Hematopoietic multipotent progenitor cell treated with erythropoietin and hydrocortisone succinate and interleukin-3 and kit ligand, for 17 days (in vitro differentiated cells): ENCODE data around the gene STK33.

ENCODE experiments used
- DNase-seq: peaks from one replicate; pipeline ENCODE4 v3.0.0-alpha.2; 2015; ENCODE audit warnings: low spot score

Gene STK33

DNA sequence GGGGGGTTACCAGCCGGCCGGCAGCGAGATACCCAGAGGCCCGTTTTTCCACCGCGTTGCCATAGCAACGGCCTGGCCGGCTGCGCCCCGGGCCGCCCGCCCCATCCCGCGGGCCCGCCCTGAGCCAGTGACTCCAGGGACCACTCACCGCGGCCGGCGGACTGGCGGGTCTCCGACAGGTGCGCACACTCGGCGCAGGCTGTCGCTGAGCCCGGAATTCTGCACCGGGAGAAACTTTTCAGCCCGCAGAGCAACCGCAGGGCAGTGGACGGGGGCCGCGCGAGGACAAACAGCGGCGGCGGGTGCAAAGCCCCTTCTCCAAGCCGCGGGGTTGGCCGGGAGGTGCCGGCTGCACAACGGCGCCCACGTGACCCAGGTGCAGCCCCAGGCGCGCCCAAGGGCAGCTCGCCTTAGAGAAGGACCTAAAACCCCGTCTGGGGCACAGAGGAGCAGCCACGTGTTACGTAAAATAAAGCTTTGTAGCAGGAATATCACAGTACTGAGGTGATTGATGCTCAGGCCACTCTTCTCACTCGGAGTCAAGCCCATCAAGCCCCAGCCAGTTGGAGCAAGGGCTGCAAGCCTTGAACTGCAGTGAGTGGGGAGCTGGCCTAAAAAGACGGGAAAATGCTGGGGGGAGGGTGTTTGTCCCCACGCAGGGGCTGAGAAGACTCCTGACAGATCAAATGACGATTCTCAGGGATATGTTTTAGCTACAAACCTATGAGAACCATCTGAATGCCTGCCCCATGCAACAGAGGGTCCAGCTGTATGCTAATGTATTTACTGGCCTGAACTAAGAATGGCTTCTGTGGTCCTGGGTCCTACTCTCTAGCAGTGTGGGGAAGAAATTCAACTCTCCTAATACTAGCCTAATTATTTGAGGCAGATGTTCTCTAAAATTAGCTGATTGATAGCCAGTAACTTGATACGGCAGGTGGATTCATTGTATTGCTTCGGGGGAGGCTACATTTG is at the start of gene STK33:
TSS of gene STK33 (minus strand) at position 294 of the 975 bp plus-strand sequence. CDS start 119,323 bp downstream, outside the sequence.
- no peak for DNase-seq

DNA sequence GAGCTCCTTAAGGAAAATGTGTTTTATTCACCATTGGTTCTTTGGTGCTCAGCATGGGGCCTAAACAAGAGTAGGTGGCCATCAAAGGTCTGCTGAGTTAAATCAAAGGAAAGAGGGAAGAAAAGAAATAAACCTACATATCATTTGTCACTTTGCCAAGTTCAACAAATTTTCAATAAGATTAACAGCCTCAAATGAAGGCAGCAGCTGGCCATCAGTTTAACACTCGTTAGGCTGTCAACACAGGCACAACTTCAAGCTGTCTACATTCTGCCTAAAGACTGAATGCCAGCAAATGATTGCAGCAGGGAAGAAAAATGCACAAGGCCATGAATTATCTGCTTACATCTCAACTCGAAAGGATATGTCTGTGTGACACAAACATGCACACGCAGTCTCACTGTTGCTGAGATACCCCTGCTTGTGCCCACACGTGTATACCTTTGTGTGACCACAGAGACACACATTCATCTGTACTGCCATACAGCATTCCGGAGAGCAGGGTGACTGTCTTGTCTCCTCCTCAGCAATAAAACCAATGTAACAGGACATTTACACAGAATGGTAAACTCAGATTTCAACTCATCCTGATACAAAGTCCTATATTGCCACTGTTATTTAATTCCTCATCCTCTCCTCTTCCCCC is 48.3 kb upstream of the STK33 start:
- DNase-seq = no peak

DNA sequence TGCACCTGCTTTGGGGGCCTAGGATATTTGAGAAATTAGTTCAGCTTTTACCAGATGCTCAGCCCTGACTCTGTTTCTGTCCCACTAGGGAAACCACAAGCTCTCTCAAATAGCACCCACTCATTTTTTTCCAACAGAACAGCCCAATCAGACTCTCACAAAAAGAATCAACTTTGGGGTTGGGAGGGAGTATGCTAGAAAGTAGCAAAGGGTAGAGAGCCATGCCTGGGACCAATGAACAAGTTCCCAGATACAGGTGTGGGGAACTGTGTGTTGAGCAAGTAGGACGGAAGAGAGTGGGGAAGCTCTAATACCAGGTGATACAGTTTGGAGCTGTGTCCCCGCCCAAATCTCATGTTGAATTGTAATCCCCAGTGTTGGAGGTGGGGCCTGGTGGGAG is 47.3 kb upstream of the STK33 start:
- DNase-seq = no peak

DNA sequence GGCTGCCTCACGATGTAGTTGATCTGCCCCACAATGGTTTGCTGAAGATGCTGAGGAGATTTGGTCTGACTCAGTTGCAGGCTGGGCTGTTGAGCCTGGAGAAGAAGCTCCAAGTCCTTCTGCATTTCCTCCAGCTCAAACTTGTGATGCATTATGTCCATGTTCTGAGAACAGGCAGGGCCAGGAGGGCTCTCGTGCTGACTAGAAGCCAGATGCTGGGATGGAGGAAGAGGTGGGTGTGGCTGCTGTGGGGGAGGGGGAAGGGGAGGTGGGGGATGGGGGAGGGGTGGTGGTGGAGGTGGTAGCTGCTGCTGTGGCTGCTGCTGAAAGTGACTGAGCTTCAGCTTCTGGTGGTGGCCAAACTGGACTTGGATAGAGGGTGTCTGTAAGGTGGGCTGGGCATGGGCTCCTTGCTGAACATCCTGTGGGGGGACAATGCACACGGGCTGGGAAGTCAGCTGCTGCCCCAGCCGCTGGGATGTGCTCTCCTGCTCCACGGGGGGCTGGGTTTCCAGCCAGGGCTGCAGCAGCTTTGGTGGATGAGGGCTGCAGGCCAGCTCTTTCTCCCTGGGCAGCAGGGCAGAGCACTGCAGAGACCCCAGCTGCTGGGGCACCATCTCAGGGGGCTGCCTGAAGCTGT is 46.4 kb upstream of the STK33 start:
- DNase-seq = no peak

DNA sequence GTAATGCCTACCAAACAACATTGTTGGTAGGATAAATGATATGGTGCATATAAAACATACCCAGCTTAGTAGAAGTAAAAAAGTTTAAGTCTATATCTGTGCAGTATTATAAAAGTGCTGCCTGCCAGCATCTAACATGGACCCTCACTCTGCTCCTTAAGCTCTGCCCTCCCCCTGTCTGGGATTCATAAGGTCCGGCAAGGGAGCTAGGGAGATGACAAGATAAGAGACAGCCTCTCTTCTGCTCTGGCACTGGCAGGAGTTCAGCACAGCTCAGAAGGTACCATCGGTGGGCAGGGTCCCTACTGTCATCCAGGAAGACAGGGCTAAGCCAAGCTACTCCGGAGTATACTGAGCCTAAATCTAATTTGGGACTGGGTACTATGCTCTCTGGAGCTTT is 45.6 kb upstream of the STK33 start:
- no peak for DNase-seq

DNA sequence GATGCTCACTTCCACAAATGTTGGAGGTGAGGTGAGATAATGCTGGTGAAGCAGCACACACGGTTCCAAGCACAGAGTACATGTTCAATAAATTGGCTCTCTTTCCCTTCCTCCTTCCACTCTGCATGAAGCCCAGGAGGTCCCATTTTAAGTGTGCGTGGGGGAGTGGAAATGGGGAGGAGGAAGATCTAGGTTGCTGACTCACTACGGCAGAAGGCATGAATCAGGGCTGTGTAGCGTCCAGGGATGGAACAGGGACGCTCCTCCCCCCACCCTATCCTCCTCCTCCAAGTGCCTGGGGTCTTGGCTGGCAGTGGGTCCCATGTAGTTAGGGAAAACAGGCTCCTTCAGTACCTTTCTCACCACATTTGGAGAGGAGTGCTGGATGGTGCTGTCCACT is 44.3 kb upstream of the STK33 start:
- no peak for DNase-seq

DNA sequence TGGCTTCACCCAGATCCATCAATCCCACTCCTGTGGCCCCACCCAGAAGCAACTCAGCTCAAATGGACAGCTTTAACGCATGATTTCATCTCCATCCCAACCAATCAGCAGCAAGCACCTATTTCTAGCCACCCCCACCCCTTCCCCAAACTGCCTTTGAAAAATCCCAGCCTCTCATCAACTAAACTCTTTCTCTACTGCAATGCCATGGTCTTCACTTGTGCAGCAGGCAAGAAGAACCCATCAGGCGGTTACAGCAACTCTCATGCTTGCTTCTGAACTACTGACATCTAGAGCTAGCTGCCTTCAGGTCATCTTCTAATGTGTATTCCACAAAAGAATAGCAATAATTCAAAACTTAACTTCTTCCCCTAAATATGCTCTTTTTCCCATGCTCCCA is 42.1 kb upstream of the STK33 start:
- DNase-seq = no peak

DNA sequence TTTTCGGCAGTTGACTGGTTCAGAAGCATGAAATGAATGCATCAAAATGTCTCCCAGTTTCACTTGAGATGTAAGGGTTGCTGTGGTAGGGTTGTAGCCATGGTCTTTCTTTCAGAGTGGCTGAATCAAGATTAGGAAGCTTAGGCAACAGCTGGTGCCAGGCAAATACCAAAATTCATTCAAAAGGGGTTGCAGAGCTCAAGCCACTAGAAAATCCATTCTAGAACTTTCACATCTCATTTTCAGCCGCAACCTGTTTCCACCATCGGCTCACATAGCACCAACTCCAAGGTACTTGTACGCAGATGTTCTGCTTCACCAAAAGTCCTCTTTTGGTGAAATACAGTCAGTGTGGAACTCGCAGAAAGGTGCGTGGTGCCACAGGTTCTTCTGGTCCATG is 40.5 kb upstream of the STK33 start:
- DNase-seq = no peak

DNA sequence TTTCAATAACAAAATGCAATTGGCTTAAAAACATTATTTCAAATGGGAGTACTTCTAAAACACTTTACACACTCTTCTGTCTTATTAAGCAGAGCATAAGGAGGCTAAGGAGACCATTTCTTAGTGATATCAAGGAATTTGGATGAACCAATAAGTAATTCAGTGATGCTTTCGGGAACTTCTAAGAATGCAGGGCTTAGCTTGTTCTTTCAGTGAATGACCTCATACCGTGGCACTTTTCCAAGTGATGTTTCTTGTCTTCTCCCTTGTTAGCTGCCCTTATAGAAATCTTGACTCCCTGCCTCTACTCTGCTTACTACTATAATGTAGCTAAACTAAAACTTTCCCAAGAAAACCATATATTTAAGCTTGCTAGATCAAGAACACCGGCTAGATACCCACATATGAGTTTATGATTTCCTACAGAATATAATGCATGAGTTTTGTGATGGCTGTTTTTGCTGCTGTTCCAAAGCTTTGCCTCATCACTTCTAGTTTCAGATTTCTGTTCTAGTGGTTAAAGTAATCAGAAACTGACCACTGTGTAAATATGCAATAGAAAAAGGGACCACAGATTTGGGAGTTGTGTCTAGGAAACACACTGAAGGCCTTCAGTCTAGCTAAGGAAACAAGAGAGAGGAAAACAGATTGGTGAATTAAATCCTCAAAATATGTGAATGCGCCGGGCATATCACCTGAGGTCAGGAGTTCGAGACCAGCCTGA is 37.5 kb upstream of the STK33 start:
- no peak for DNase-seq

DNA sequence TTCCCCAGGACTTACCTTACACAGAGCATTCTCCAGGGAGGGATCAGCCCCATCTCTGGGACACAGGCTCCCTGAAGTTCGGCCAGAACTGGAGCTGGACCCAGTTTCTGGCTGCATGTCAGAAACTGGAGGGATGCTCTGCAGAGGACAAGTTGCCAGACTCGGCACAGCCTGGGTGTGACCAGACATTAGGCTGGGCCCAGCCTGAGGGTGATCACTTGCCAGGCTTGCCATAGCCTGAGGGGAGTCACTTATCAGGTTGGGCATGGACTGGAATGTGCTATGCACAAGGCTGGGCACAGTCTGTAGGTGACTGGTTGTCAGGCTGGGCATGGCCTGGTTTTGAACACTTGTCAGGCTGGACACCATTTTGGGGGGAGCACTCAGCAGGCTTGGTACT is 30.7 kb upstream of the STK33 start:
- DNase-seq = no peak

DNA sequence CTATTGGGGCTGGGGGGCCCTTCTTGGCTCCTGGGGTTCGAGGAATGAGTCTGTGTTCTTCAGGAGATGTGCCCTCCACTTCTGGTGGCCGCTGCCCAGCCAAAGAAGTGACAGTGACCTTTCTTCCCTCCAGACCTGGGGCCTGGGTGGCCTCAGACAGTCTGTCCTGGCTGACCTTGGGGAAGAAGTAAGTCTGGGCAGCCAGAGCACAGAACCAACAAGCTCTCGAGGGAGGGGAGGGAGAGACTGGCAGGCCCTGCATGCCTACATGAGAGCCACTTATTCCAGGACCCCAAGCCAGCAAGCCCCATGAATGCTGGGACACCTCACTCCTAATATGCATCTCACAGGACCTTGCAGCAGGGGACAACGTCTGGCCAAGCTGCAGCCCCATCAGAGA is 27.1 kb upstream of the STK33 start:
- DNase-seq = no peak

DNA sequence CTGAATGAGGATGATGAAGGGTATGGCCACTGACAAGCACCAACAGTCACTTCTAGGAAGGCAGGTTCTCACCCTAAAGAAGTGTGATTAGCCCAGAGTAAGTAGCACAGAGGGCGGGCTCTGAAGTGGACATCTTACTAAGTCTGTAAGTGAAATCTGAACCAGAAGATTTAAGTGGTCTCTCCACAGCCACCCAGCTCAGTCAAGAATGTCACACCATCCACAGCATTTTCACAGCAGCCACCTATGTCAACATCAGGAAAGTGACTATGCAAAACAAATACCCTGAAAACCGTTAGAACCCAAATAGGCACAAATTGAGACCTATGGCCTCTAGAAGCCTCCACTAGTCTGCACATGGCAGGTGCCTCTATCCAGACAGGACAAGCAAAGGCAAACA is 23.0 kb upstream of the STK33 start:
- DNase-seq = no peak

DNA sequence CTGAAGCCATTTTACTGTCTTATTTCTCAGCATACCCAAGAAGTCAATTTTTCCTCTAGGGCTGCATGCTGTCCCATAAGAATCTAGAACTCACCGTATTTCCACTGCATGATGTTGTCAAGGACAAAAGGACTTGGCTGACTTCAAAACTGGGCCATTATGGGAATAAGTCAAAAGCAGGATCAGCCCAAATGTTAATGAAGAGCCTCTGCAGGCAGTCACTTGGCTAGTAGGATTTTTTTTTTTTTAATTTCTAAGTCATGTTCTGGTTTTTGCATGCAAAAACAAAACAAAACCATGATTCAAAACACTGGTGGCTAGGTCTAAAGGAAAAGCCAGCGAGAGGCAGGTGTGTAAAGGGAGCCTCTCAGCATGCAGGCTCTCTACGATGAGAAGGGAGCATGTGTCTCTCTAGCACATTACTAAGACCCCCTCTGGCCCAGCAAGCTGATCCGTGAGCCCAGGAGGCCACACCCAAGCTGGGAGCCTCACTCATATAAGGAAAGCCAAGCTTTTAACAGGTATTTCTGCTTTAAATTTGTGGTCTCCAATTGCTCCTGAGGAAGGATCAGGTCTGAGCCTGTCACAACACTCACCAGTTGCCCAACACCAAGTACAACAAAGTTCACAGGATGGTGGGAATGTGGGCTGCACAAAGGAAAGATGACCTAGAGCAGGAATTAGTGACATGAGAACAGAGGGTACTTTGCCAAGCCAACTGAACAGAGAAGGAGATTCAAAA is 21.4 kb upstream of the STK33 start:
- no peak for DNase-seq

DNA sequence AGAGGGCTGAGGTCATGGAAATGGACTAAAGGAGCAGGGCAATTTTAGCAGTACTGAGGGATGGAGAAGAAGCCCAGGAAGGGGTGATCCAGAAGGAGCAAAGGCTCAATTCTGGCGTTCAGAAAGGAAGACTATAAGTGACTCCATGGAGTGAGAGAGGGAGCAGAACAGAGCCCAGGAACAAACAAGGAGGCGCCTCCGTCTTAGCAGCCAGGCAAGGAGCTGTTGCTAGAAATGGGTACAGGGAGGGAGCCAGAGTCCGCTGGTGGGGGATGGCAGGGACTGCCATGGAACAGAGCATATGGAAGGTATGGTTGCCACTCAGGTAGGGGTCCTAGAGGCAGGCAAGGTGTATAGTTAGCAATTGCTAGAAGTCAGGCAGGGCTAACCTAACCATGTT is 20.5 kb upstream of the STK33 start:
- DNase-seq = no peak

DNA sequence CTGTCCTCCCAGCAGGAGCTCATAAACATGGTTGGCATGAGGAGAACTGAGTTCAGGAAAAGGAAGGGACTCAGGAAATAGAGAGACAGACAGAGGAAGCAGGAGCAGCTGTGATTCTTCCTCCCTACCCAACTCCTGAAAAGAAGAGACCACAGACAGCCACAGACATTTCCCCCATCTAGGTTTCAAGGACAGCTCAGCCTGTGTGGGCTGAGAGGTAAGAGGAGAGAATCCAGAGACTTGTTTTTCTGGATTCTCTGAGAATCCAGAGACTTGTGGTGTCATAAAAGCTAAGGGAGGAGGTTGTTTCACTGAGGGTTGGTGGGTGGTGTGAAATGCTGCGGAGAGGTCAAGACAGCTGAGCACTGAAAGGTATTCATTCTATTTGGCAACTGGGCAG is 19.0 kb upstream of the STK33 start:
- no peak for DNase-seq

DNA sequence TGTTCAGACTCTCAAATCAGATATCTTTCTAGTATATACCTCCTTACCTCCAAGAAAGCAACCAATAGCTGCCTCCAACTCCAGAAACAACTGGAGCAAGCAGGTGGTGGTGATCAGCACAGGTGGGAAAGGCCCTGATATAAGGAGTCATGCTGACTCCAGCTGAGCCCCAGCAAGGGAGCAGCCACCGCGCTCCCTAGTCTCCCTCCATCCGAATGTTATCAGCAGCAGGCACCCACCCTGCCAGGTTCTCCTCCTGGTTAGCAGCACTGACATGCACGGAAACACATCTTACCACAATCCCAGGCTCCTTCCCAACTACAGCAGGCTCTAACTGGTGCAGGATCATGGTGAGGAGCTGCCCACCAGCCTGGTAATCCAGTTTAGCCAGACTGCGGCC is 18.5 kb upstream of the STK33 start:
- no peak for DNase-seq

DNA sequence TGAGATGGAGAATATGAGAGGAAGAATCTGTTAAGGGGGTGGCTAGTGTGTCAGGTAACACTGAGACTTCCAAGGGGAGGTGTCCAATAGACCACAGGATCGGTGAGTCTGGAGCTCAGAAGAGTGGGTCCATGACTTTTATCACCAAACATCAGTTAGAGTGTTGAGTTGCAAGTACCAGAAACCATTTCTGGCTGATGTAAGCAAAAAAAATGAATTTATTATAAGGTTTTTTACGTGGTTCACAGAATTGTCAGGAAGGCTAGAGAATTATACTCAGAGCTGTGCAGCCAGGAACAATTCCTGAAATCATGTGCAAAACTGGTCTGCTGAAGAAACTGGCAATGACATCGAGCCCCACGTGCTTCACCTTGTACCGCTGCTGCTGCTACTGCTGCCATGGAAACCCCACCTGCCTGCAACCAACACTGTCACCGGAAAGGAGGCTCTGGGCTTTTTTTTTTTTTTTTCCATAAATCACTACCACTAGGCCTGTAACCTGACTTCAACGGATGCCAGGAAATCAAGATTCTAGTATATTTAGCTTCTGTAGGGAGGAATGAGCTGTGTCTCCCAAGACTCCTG is 16.6 kb upstream of the STK33 start:
- DNase-seq = no peak

DNA sequence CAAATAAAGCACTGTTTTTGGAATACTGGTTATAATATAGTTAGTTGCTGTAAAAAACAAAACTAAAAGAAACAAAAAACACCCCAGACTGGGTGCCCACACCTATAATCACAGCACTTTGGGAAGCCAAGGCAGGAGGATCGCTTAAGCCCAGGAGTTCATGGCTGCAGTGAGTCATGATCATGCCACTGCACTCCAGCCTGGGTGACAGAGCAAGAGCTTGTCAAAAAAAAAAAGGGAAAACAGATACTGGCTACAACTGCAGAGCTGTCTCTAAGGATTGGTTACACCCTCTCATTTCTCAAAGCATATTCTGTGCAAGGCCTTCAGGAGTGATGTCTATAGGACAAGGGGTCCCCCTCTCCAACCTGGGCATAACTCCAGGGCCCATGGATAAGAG is 14.6 kb upstream of the STK33 start:
- DNase-seq = no peak

DNA sequence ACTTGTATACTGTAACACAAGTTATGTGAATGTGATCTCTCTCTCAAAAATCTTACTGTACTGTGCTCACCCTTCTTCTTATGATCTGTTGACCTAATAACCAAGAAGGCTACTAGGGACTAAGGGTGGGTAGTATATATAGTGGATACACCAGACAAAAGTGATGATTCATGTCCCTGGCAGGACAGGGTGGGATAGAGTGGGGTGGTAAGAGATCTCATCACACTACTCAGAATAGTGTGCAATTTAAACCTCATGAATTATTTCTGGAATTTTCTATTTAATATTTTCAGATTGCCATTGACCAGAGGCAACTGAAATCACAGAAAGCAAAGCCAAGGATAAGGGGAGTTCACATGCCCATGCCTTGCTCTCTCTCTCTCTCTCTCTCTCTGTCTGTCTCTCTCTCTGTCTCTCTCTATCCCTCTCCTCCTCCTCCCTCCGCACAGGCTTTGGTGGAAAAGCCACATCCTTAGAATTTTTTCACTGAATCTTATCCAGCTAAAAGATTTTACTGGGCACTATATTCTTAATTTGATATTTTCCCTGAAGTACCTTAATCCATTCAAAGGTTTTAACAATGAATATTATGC is 12.0 kb upstream of the STK33 start:
- DNase-seq = no peak

DNA sequence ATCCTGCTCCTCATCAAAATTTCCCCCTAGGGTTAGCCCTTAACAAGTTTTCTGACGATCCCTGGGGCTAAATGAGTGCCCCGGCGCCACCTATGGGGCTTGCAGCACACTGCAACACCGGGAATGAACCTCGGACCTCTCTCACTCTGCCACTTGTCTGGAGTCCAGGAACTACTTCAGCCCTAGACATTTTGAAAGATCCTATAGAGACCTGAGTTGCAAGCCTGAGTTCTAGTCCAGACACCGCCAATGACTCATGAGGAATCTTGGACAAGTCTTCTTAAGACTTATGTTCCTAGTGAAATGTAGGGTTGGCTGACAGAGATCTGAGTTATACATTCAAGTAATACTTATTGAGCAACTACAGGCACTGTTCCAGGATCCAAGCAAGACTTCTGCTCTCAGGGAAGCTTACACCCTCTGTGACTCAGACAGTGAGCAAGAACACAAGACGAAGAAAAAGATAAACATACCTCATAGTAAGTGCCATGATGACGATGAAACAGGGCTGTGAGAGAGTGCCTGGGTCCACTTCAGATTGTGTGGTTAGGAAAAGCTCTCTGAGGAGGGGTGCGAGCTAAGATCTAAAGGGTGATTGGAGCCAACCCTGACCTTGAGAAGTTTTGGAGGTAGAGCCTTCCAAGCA is 10.2 kb upstream of the STK33 start:
- peak; percentile 41 for DNase-seq
